Ascending aorta (tissue), 2 donors: Measurements from ENCODE around the gene TPSAB1. TPM values are rescaled to one million over a fixed set of nuclear protein-coding genes. Genes with fewer than 3 reads are reported as not detected.
"Not testable (repeated sequence)": the region's sequence is repeated elsewhere in the genome, so short reads cannot be mapped to it uniquely, and the experiment has no call there.

Source experiments
- DNase-seq, 2 donors: peaks; one replicate each; pipeline ENCODE4 v3.0.0-alpha.2; 2019; ENCODE audit warnings: low spot score in 2 of 2
- H3K27ac ChIP-seq, 2 donors: fragments of 200-600 bp; sonication (generic); one replicate each; pipeline ENCODE4 v1.5.1; 2016 to 2017; ENCODE audit warnings: mild to moderate bottlenecking in 1 of 2
- H3K27me3 ChIP-seq: fragments of 200-600 bp; sonication (generic); one replicate; pipeline ENCODE4 v1.5.1; 2017
- H3K36me3 ChIP-seq, 2 donors: fragments of 200-600 bp; sonication (generic); one replicate each; pipeline ENCODE4 v1.5.1; 2016
- H3K4me1 ChIP-seq, 2 donors: fragments of 200-600 bp; sonication (generic); one replicate each; pipeline ENCODE4 v1.5.1; 2016 to 2017; ENCODE audit warnings: mild to moderate bottlenecking in 1 of 2
- H3K4me3 ChIP-seq, 2 donors: fragments of 200-600 bp; sonication (generic); one replicate each; pipeline ENCODE4 v1.5.1; 2016 to 2017; ENCODE audit warnings: mild to moderate bottlenecking in 1 of 2
- H3K9me3 ChIP-seq, 2 donors: fragments of 200-600 bp; sonication (generic); one replicate each; pipeline ENCODE4 v1.5.1; 2016
- CTCF ChIP-seq, 3 experiments: fragments of 200-600 bp in 2 of 3; fragments of 450-650 bp in 1 of 3; sonication (generic) in 2 of 3; IDR thresholded peaks; one replicate each; pipeline ENCODE4 v1.5.1; 2016 to 2019; ENCODE audit warnings: antibody characterized with exemption in 3 of 3, mild to moderate bottlenecking in 1 of 3, moderate library complexity in 1 of 3
- intact Hi-C: fragments of 100-400 bp; cut with DNase I; formaldehyde crosslinking; loops from one replicate; pipeline ENCODE4 v1.15.1; 2023
- total RNA-seq: library from RNA; depleted of rRNA; stranded (reverse); fragments of >200 nt; gene quantifications from one replicate; pipeline ENCODE4 v1.1.0, GENCODE V29; 2016

Gene TPSAB1
- total RNA-seq, 1 donor from 2014 or later: 6.7 TPM

GRCh38 chr16:1223355-1224214 lies 16.9 kb upstream of the TPSAB1 start:
- no peak for TF ChIP-seq CTCF (IDR thresholded peaks at IDR 0.05)
- H3K4me3 ChIP-seq: no peak overlapping the region
- H3K27me3 ChIP-seq: no peaks in the 10 kb centered on the region
- no peaks in the 10 kb centered on the region for H3K36me3 ChIP-seq
- H3K4me1 ChIP-seq: no peaks in the 10 kb centered on the region
- no peak overlapping the region for H3K27ac ChIP-seq
- H3K9me3 ChIP-seq: no peaks in the 10 kb centered on the region
- DNase-seq: no peak
- intact Hi-C loops: no loop called here

GRCh38 chr16:1224558-1224957 lies 15.9 kb upstream of the TPSAB1 start:
- no peaks in the 10 kb centered on the region for H3K27me3 ChIP-seq
- H3K4me1 ChIP-seq: no peaks in the 10 kb centered on the region
- no peaks in the 10 kb centered on the region for H3K36me3 ChIP-seq
- H3K9me3 ChIP-seq: no peaks in the 10 kb centered on the region
- no peak for DNase-seq
- no peak overlapping the region for H3K27ac ChIP-seq
- no peak for TF ChIP-seq CTCF (IDR thresholded peaks at IDR 0.05)
- intact Hi-C loops: no loop called here
- no peak overlapping the region for H3K4me3 ChIP-seq

DNA sequence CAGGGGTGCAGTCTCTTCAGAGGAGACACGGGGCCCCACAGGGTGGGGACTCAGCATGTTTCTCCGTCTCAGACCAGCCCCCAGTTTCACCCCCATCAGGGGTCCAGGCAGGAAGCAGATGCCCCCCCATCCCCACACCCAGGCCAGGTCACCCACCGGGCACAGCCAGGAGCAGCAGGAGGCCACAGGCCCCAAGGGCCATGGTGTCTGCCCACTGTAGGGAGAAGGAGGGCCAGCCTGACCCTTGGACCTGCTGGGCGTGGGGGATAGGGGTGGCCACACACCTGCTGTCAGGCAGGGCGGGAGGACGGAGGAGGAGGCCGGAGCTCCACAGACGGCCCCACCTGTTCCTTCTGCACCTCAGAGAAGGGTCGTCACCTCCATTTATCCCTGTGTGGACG lies 15.5 kb upstream of the TPSAB1 start, which contains the start of gene TPSG1:
Gene TPSG1 (minus strand): TSS at position 218 of the 401 bp plus-strand sequence. CDS start 16 bp downstream, at position 202.
- intact Hi-C loops: no loop called here
- Histone ChIP-seq H3K27me3 (no peaks in the 10 kb centered on the region), H3K36me3 (no peaks in the 10 kb centered on the region), H3K9me3 (no peaks in the 10 kb centered on the region), H3K4me3 (no peak within 1 kb of the TSS), H3K27ac (no peak within 1 kb of the TSS), H3K4me1 (no peaks in the 10 kb centered on the region)
- no peak for DNase-seq
- no peak for TF ChIP-seq CTCF (IDR thresholded peaks at IDR 0.05)

- H3K36me3 ChIP-seq, H3K27ac ChIP-seq, DNase-seq, intact Hi-C loops, H3K27me3 ChIP-seq, H3K4me3 ChIP-seq, H3K4me1 ChIP-seq, H3K9me3 ChIP-seq: not testable (repeated sequence)
These were observed 14.7 kb upstream of the TPSAB1 start for GRCh38 chr16:1225728-1226311.

DNA sequence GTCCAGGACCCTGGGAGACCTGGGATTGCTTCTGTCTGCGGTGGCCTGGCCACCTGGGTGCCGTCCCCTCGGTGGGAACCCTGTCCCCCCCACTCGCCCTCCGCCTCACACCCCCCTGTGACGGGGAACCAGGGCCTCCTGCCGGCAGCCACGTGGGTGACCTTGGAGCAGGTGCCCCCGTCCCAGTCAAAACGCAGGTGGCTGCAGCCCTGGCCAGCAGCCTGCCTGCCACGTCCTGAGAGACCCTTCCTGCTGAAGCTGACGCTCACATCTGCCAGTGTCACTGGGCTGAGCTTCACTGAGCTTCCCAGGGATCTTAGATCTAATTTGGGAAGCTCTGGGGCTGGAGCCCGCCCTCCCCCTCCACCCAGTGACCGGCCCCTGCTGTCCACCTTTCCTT lies 13.8 kb upstream of the TPSAB1 start:
- H3K27me3 ChIP-seq, H3K4me3 ChIP-seq, H3K4me1 ChIP-seq, DNase-seq, H3K27ac ChIP-seq, intact Hi-C loops, H3K9me3 ChIP-seq, H3K36me3 ChIP-seq: not testable (repeated sequence)

- H3K27me3 ChIP-seq, H3K4me1 ChIP-seq, H3K4me3 ChIP-seq, H3K27ac ChIP-seq, H3K36me3 ChIP-seq, H3K9me3 ChIP-seq, intact Hi-C loops, DNase-seq: not testable (repeated sequence)
These were observed 12.3 kb upstream of the TPSAB1 start for GRCh38 chr16:1228227-1228626.

DNA sequence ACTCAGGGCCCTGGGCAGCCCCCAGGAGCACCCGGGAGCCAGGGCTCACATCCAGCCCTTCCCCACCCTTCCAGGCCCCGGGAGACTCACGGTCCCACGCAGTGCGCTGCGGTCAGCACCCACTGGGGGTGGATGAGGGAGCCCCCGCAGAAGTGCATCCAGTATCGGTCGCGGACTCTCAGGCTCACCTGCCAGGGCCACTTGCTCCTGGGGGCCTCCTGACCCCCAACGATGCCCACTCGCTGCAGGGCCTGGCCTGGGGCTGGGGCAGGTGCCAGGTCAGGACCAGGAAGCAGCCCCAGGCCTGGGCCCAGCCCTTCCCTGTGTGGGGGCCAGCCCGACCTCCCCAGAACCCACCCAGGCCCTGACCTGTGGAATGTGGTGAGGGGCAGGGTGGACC lies 11.0 kb upstream of the TPSAB1 start:
- H3K4me1 ChIP-seq, intact Hi-C loops, H3K36me3 ChIP-seq, H3K4me3 ChIP-seq, DNase-seq, H3K9me3 ChIP-seq, H3K27me3 ChIP-seq, H3K27ac ChIP-seq: not testable (repeated sequence)

GRCh38 chr16:1230084-1230470 lies 10.4 kb upstream of the TPSAB1 start, which contains the start of gene TPSB2:
Gene TPSB2, minus strand, starts transcription at chr16:1230184. Its CDS starts 233 bp downstream, at chr16:1229951.
- H3K36me3 ChIP-seq: not testable (repeated sequence)

DNA sequence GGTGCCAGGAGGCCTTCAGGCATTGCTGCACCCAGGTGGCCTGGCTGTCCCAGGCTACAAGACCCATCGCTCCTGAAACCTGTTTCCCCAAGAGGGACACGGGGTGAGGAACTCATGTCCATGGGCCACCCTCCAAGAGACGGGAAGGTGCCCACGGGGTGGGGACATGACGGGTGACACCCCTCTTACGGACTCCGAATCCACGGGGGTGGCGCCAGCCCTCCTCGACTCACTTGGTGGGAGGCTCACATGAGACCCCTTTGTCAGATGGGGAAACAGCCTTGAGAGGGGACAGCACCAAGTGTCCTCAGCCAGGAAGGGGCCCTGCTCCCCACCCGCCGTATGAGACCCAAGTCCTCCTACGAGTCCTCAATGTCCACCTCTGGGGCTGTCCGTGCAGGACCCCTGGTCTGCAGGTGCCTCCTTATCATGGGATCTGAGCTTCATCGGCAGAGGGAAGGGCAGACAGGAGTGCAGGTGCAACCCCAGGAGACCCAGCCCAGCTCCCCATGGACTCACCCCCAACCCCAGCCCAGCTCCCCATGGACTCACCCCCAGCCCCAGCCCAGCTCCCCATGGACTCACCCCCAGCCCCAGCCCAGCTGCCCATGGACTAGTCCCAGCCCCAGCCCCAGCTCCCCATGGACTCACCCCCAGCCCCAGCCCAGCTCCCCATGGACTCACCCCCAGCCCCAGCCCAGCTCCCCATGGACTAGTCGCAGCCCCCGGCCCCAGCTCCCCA lies 9.9 kb upstream of the TPSAB1 start:
- H3K27ac ChIP-seq, H3K36me3 ChIP-seq, DNase-seq, intact Hi-C loops, H3K9me3 ChIP-seq, H3K4me3 ChIP-seq, H3K4me1 ChIP-seq, H3K27me3 ChIP-seq: not testable (repeated sequence)

More at GRCh38 chr16:1230084-1230470, 10.4 kb upstream of the TPSAB1 start, which contains the start of gene TPSB2:
- H3K27me3 ChIP-seq, H3K4me3 ChIP-seq, H3K27ac ChIP-seq, DNase-seq, intact Hi-C loops, H3K9me3 ChIP-seq, H3K4me1 ChIP-seq: not testable (repeated sequence)

- intact Hi-C loops, H3K27ac ChIP-seq, DNase-seq: not testable (repeated sequence)
These were observed 9.2 kb upstream of the TPSAB1 start for GRCh38 chr16:1231301-1231700.

More at GRCh38 chr16:1231301-1231700, 9.2 kb upstream of the TPSAB1 start:
- not testable (repeated sequence) for H3K4me1 ChIP-seq, H3K27me3 ChIP-seq, H3K9me3 ChIP-seq, H3K36me3 ChIP-seq, H3K4me3 ChIP-seq
